H1 (cell line): ENCODE data around the gene TXNRD2. TPM values are rescaled to one million over a fixed set of nuclear protein-coding genes. Genes with fewer than 3 reads are reported as not detected.

ENCODE experiments used
- FOSL1 ChIP-seq: IDR thresholded peaks from 2 replicates; pipeline ENCODE4 v1.6.1; 2011; ENCODE audit warnings: mild to moderate bottlenecking, low read depth, low read length, moderate library complexity; ENCODE audit not compliant: insufficient read depth
- GTF2F1 ChIP-seq: IDR thresholded peaks from 2 replicates; pipeline ENCODE4 v1.6.1; 2012; ENCODE audit warnings: low read depth, low read length, improper control_type of control experiment, borderline replicate concordance
- POLR2A ChIP-seq, 2 experiments: IDR thresholded peaks; 1 replicate in 1 of 2; 2 replicates in 1 of 2; pipeline ENCODE4 v1.6.1; 2011; ENCODE audit warnings: low read depth in 2 of 2, low read length in 2 of 2, mild to moderate bottlenecking in 2 of 2; ENCODE audit errors: control extremely low read depth in 1 of 2
- SIX5 ChIP-seq: IDR thresholded peaks from 2 replicates; pipeline ENCODE4 v1.6.1; 2011; ENCODE audit warnings: mild to moderate bottlenecking, low read depth, low read length
- TAF1 ChIP-seq: IDR thresholded peaks from 2 replicates; pipeline ENCODE4 v1.6.1; 2011; ENCODE audit warnings: mild to moderate bottlenecking, low read depth, low read length
- polyA plus RNA-seq, 7 experiments: library from polyadenylated mRNA; depleted of rRNA in 3 of 7; stranded (reverse) in 5 of 7; unstranded in 2 of 7; fragments of >200 nt in 5 of 7; fragments of 200-250 nt in 2 of 7; gene quantifications; 1 replicate in 5 of 7; 2 replicates in 1 of 7; 4 replicates in 1 of 7; pipeline versions ENCODE4 v1.2.1 to v1.2.3, GENCODE V29; 2011 to 2013; ENCODE audit warnings: missing spikeins in 2 of 7, mixed read lengths in 2 of 7
- total RNA-seq: library from RNA; stranded (reverse); fragmentation: NEBNext Ultra II Directional; extraction: Animal tissue kit (Norgen Biotek cat#: 25700); gene quantifications from 2 replicates; pipeline ENCODE4 v1.2.1, GENCODE V29; 2021

TXNRD2 gene
- total and polyA plus RNA-seq, 2 of the 8 experiments (the other 6 are each of a cell fraction or from before 2014, with no cell fraction given), result 14.8 to 21.9 TPM

GRCh38 chr22:19872779-19873137 is 68.9 kb downstream of the TXNRD2 start (continued):
- TF ChIP-seq SIX5, result no peak
- no peak for TF ChIP-seq TAF1
- no peak for TF ChIP-seq FOSL1
- no peak for TF ChIP-seq POLR2A (IDR thresholded peaks at IDR 0.05; ENCODE audit: control extremely low read depth in 1 of 2, low read depth in 2 of 2, low read length in 2 of 2)
- no peak for TF ChIP-seq GTF2F1
